ENCODE measurements around the gene HAGHL.

DNA sequence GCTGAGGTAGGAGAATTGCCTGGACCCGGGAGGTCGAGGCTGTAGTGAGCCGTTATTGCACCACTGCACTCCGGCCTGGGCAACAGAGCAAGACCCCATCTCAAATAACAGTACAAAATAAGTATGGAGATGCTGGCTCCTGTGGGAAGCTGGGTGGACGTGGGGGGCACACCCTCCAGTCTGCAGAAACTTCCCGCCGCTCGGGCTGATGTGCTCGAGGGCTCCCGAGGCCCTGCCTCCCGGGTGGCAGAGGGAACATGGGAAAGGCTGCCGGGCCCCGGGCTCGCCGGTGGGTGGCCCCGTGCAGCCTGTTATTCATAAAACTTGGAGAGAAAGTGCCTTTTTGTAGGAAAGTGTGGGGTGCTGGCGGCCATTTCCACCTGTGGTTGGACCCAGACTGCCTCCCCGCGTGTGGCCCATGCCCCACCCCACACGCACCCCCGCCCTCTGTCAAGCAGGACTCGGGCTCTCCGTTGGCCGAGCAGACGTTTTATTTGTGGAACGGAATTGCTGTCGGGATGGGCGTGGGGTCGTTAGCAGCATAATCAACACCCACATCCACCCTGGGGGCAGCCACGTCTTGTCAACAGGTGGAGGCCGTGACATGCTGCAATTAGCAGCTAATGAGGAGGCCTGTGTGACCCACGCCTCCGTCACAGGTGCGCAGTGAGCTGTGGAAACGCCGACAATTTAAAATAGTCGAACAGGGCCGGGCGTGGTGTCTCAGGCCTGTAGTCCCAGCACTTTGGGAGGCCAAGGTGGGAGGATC lies 21.3 kb downstream of the HAGHL start:
- TF ChIP-seq, protein P1, sequence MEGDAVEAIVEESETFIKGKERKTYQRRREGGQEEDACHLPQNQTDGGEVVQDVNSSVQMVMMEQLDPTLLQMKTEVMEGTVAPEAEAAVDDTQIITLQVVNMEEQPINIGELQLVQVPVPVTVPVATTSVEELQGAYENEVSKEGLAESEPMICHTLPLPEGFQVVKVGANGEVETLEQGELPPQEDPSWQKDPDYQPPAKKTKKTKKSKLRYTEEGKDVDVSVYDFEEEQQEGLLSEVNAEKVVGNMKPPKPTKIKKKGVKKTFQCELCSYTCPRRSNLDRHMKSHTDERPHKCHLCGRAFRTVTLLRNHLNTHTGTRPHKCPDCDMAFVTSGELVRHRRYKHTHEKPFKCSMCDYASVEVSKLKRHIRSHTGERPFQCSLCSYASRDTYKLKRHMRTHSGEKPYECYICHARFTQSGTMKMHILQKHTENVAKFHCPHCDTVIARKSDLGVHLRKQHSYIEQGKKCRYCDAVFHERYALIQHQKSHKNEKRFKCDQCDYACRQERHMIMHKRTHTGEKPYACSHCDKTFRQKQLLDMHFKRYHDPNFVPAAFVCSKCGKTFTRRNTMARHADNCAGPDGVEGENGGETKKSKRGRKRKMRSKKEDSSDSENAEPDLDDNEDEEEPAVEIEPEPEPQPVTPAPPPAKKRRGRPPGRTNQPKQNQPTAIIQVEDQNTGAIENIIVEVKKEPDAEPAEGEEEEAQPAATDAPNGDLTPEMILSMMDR (IDR thresholded peaks at IDR 0.05; ENCODE audit: poor library complexity) = no peak
- TF ChIP-seq EZH2 (IDR thresholded peaks at IDR 0.05; ENCODE audit: borderline replicate concordance) (no peak), EZH2phosphoT487 (IDR thresholded peaks at IDR 0.05; ENCODE audit: low read depth, severe bottlenecking, unreplicated experiment) (no peak)
